ENCODE results near the gene SBF2. TPM values are rescaled to one million over a fixed set of nuclear protein-coding genes. Genes with fewer than 3 reads are reported as not detected.

The SBF2 gene
- total and polyA plus RNA-seq, 2 donors (not counting 1 experiment from before 2014, with no cell fraction given), result 5.6 to 17.7 TPM

- H2AFZ ChIP-seq (ENCODE audit: insufficient read depth, low read depth, low read length, poor library complexity, severe bottlenecking), result no peak overlapping the region
- no CpG with 5 or more reads among the region's 1 CpG for WGBS (ENCODE audit: insufficient coverage)
- Mint-ChIP-seq H3K4me1 (no peaks in the 10 kb centered on the region), H3K9me3 (ENCODE audit: insufficient read depth) (no peaks in the 10 kb centered on the region), H3K27me3 (peaks cover 3% of the 10 kb centered on the region), H3K27ac (no peak overlapping the region), H3K4me3 (no peak overlapping the region)
- CTCF ChIA-PET, result no interaction called here
- POLR2A ChIA-PET, result no interaction called here
- H3K79me2 ChIP-seq (ENCODE audit: control insufficient read depth, insufficient read depth, low read length), result no peaks in the 10 kb centered on the region
- H3K4me2 ChIP-seq (replicated peaks; ENCODE audit: low read depth, low read length, poor library complexity, severe bottlenecking), result no peak overlapping the region
- peaks cover 0 to 3% (median 0%) of the 10 kb centered on the region in 3 donors for H3K9me3 ChIP-seq (ENCODE audit: control extremely low read depth in 1 of 3, control insufficient read depth in 2 of 3, insufficient read depth in 1 of 3, low read length in 2 of 3)
- no peak for DNase-seq
- no peak overlapping the region for H3K9ac ChIP-seq (ENCODE audit: low read length)
- H3K27me3 ChIP-seq (replicated peaks in 1 of 4; ENCODE audit: control extremely low read depth in 1 of 4, control insufficient read depth in 3 of 4, insufficient read depth in 4 of 4, low read length in 3 of 4), result no peaks in the 10 kb centered on the region
- H4K20me1 ChIP-seq (ENCODE audit: control insufficient read depth, insufficient read depth, low read length, poor library complexity, severe bottlenecking), result no peaks in the 10 kb centered on the region
- H3K36me3 ChIP-seq (replicated peaks in 1 of 2; ENCODE audit: control extremely low read depth in 1 of 2, control insufficient read depth in 1 of 2, extremely low read depth in 1 of 2, insufficient read depth in 2 of 2, low read length in 1 of 2), result no peaks in the 10 kb centered on the region
- no peak for ATAC-seq (ENCODE audit: low read depth)
- H3K4me1 ChIP-seq (ENCODE audit: control insufficient read depth in 2 of 2, insufficient read depth in 2 of 2, low read length in 2 of 2), result no peaks in the 10 kb centered on the region
- H3K4me3 ChIP-seq (ENCODE audit: control extremely low read depth in 1 of 5, extremely low read depth in 1 of 5, insufficient read depth in 1 of 5, low read depth in 2 of 5, low read length in 4 of 5), result no peak overlapping the region
- TF ChIP-seq CTCF (IDR thresholded peaks at IDR 0.05) (no peak), EZH2 (IDR thresholded peaks at IDR 0.05; ENCODE audit: borderline replicate concordance, insufficient read depth, low read depth, low read length, poor library complexity, severe bottlenecking) (no peak)
- no peak overlapping the region for H3K27ac ChIP-seq (ENCODE audit: low read length in 2 of 2)
- intact Hi-C loops (cut with micrococcal nuclease), result no loop called here
These were observed 276.1 kb downstream of the SBF2 start for GRCh38 chr11:10017911-10018310.

- H3K27me3 Mint-ChIP-seq, result peaks cover 3% of the 10 kb centered on the region
- Histone ChIP-seq H3K36me3 (replicated peaks in 1 of 2; ENCODE audit: control extremely low read depth in 1 of 2, control insufficient read depth in 1 of 2, extremely low read depth in 1 of 2, insufficient read depth in 2 of 2, low read length in 1 of 2) (no peaks in the 10 kb centered on the region), H3K27ac (ENCODE audit: low read length in 2 of 2) (no peak overlapping the region), H3K4me2 (replicated peaks; ENCODE audit: low read depth, low read length, poor library complexity, severe bottlenecking) (no peak overlapping the region), H3K4me1 (ENCODE audit: control insufficient read depth in 2 of 2, insufficient read depth in 2 of 2, low read length in 2 of 2) (no peaks in the 10 kb centered on the region), H3K9ac (ENCODE audit: low read length) (no peak overlapping the region), H4K20me1 (ENCODE audit: control insufficient read depth, insufficient read depth, low read length, poor library complexity, severe bottlenecking) (no peaks in the 10 kb centered on the region), H3K27me3 (replicated peaks in 1 of 4; ENCODE audit: control extremely low read depth in 1 of 4, control insufficient read depth in 3 of 4, insufficient read depth in 4 of 4, low read length in 3 of 4) (no peaks in the 10 kb centered on the region), H3K4me3 (ENCODE audit: control extremely low read depth in 1 of 5, extremely low read depth in 1 of 5, insufficient read depth in 1 of 5, low read depth in 2 of 5, low read length in 4 of 5) (no peak overlapping the region), H2AFZ (ENCODE audit: insufficient read depth, low read depth, low read length, poor library complexity, severe bottlenecking) (no peak overlapping the region), H3K9me3 (ENCODE audit: control extremely low read depth in 1 of 3, control insufficient read depth in 2 of 3, insufficient read depth in 1 of 3, low read length in 2 of 3) (peaks cover 1 to 7% (median 3%) of the 10 kb centered on the region in 3 donors), H3K79me2 (ENCODE audit: control insufficient read depth, insufficient read depth, low read length) (no peaks in the 10 kb centered on the region)
- ATAC-seq (ENCODE audit: low read depth), result no peak
- H3K4me1 Mint-ChIP-seq, result no peaks in the 10 kb centered on the region
- WGBS (ENCODE audit: insufficient coverage), result no CpG with 5 or more reads among the region's 1 CpG
- H3K27ac Mint-ChIP-seq, result no peak overlapping the region
- intact Hi-C loops (cut with micrococcal nuclease), result no loop called here
- ChIA-PET CTCF (no interaction called here), POLR2A (no interaction called here)
- TF ChIP-seq EZH2 (IDR thresholded peaks at IDR 0.05; ENCODE audit: borderline replicate concordance, insufficient read depth, low read depth, low read length, poor library complexity, severe bottlenecking) (no peak), CTCF (IDR thresholded peaks at IDR 0.05) (no peak)
- H3K4me3 Mint-ChIP-seq, result no peak overlapping the region
- DNase-seq, result no peak
- H3K9me3 Mint-ChIP-seq (ENCODE audit: insufficient read depth), result no peaks in the 10 kb centered on the region
These were observed 277.0 kb downstream of the SBF2 start for GRCh38 chr11:10017050-10017449.

Measured in B cell (primary cell).